Mucosa of descending colon (tissue), 3 donors: ENCODE results near the gene ZNF512. TPM values are rescaled to one million over a fixed set of nuclear protein-coding genes. Genes with fewer than 3 reads are reported as not detected.

Experiments used
- ATAC-seq: fragments of 200-7000 bp; cut with Tn5 transposase; one replicate; pipeline ENCODE4 v1.9.1; 2020; ENCODE audit warnings: mild to moderate bottlenecking, moderate library complexity
- DNase-seq, 3 donors: peaks; one replicate each; pipeline ENCODE4 v3.0.0-alpha.2; 2020
- H3K36me3 ChIP-seq: fragments of 200-600 bp; one replicate; pipeline ENCODE4 v1.8.0; 2021; ENCODE audit warnings: low read depth, mild to moderate bottlenecking
- H3K4me1 ChIP-seq: fragments of 200-600 bp; one replicate; pipeline ENCODE4 v1.8.0; 2021; ENCODE audit warnings: low read depth, mild to moderate bottlenecking
- H3K4me3 ChIP-seq: fragments of 200-600 bp; one replicate; pipeline ENCODE4 v1.8.0; 2021; ENCODE audit warnings: mild to moderate bottlenecking
- H3K9me3 ChIP-seq: fragments of 200-600 bp; one replicate; pipeline ENCODE4 v1.8.0; 2021; ENCODE audit warnings: mild to moderate bottlenecking
- intact Hi-C, 2 donors: fragments of 100-400 bp; cut with DNase I in 1 of 2; cut with micrococcal nuclease in 1 of 2; formaldehyde crosslinking; loops; one replicate each; pipeline versions ENCODE4 v1.11.0 to v1.11.1; 2022; cut with DNase I, micrococcal nuclease
- total RNA-seq, 3 donors: library from RNA; stranded (reverse); fragmentation: NEBNext Ultra II Directional in 2 of 3; extraction: Animal tissue kit (Norgen Biotek cat#: 25700) in 2 of 3; gene quantifications; one replicate each; pipeline versions ENCODE4 v1.2.1 to v1.2.4, GENCODE V29; 2021 to 2023
- TF ChIP-seq, protein P1 (sequence below): fragments of 200-600 bp; IDR thresholded peaks from one replicate; pipeline ENCODE4 v1.8.0; 2022; ENCODE audit warnings: antibody characterized with exemption, mild to moderate bottlenecking
- donor health status: DM: no; HTN: no; CAD: no; lungs with moderate emphysema.
- donor health status: DM: no; HTN: no; CAD: no.
- donor health status: DM: no; HTN: yes; CAD: no.

The ZNF512 gene
- total RNA-seq, 3 donors from 2014 or later = 14.4 to 37.8 (median 19.7) TPM

DNA sequence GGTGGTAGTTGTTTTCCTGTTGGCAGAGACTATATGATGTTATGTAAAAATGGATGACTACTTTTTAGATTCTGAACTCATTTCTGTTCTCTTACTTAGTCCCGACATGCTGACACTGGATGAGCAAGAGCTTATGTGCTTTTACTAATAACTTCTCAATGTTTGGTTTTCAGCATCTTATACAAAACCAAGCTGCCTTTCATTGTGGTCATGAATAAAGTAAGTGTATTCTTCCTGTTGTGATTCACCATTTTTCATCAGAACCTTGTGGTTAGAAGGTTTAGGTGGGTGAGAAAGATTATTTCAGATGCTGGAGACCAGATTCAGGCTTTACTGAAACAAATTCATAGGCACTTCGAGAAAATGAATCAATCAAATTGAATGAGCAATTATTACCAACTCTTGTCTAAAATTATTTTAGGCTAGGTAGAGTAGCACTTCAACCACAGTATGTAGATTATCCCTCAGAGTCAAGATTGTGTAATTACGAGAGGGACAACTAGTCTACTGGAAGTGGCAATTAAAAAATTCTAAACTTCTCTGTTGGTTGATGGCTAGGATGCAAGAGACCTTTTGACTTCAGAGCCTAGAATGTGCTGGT is 55.3 kb downstream of the ZNF512 start:
- TF ChIP-seq, protein P1, sequence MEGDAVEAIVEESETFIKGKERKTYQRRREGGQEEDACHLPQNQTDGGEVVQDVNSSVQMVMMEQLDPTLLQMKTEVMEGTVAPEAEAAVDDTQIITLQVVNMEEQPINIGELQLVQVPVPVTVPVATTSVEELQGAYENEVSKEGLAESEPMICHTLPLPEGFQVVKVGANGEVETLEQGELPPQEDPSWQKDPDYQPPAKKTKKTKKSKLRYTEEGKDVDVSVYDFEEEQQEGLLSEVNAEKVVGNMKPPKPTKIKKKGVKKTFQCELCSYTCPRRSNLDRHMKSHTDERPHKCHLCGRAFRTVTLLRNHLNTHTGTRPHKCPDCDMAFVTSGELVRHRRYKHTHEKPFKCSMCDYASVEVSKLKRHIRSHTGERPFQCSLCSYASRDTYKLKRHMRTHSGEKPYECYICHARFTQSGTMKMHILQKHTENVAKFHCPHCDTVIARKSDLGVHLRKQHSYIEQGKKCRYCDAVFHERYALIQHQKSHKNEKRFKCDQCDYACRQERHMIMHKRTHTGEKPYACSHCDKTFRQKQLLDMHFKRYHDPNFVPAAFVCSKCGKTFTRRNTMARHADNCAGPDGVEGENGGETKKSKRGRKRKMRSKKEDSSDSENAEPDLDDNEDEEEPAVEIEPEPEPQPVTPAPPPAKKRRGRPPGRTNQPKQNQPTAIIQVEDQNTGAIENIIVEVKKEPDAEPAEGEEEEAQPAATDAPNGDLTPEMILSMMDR = no peak
- DNase-seq (no peak), ATAC-seq (no peak)
- Histone ChIP-seq H3K4me1 (no peaks in the 10 kb centered on the region), H3K36me3 (no peaks in the 10 kb centered on the region), H3K4me3 (no peak overlapping the region), H3K9me3 (no peaks in the 10 kb centered on the region)
- intact Hi-C loops = no loop called here

DNA sequence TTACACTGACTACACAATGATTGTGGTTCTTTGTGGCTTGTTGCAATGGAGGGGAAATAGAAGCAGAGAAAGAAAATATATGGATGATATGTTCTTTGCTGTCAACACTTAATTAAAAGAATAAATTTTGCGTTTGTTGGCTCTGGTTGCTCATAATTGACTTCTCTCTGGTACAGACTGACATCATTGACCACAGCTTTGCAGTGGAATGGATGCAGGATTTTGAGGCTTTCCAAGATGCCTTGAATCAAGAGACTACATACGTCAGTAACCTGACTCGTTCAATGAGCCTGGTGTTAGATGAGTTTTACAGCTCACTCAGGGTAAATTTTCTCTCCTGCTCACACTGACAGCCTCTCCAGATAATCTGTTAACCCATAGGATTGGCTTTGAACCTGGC is 55.9 kb downstream of the ZNF512 start:
- TF ChIP-seq, protein P1 = no peak
- no peak for DNase-seq
- intact Hi-C loops = no loop called here
- no peak overlapping the region for H3K4me3 ChIP-seq
- no peaks in the 10 kb centered on the region for H3K4me1 ChIP-seq
- no peak for ATAC-seq
- no peaks in the 10 kb centered on the region for H3K9me3 ChIP-seq
- H3K36me3 ChIP-seq = no peaks in the 10 kb centered on the region

DNA sequence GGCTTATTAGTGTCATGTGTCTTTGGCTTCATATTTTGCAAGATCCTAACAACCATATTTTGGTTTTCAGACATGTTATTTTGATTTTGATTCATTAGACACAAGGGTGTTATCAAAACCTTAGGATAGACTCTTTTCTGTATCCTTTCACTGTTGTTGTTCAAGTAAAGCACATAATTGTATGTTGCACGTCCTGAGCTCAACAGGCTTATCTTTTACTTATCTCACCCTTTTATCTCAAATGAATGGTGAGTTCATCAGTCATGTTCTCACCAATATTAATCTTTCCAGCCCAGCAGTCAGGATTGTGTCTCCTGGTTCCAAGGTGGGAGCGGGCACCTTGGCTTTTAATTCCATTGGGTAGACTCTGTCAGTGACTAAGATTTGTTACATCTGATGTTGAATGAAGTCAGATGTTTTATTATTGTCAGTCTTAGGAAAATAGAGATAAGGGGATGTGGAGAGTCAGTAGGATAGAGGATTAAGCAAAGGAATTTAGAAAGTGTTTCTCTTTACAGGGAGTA is 57.9 kb downstream of the ZNF512 start:
- no peaks in the 10 kb centered on the region for H3K36me3 ChIP-seq
- intact Hi-C loops = no loop called here
- DNase-seq (no peak), ATAC-seq (no peak)
- no peaks in the 10 kb centered on the region for H3K9me3 ChIP-seq
- H3K4me3 ChIP-seq = no peak overlapping the region
- TF ChIP-seq, protein P1 = no peak
- no peaks in the 10 kb centered on the region for H3K4me1 ChIP-seq

DNA sequence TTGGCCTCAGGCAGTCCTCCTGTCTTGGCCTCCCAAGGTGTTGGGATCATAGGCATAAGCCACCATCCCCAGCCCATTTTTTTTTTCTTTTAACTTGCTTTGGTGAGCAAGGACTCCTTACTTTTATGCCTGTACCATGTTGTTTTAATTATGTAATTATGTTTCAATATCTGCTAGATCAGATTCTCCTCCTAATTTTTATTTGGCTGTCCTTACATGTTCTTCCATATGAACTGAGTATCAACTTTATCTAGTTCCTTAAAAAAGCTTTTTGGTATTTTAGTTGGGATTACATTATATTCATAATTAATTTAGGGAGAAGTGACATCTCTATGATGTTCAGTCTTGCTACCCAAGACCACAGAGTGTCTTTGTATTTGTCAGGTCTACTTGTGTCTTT is 62.4 kb downstream of the ZNF512 start:
- no peak for ATAC-seq
- no peaks in the 10 kb centered on the region for H3K36me3 ChIP-seq

DNA sequence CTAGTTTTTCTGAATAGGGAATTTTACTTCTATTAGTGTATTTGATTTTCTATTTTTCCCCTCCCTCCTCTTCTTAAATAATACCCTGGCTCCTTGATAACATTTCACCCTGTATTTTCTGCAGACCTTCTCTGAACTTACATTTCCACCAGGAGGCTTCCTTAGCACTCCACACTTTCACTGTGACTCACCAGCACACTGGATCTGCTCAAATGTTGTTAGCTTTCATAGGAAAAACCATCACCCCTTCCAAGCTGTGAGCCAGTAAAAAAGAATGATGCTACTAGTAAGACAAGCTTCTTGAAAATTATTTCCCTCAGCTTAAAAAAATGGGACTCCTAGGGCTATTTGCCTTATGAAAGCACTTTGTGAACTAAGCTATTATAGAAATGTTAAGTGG is 64.4 kb downstream of the ZNF512 start:
- DNase-seq = no peak
- no peaks in the 10 kb centered on the region for H3K36me3 ChIP-seq
- TF ChIP-seq, protein P1 = no peak
- H3K4me1 ChIP-seq = no peaks in the 10 kb centered on the region
- H3K9me3 ChIP-seq = no peaks in the 10 kb centered on the region
- no peak overlapping the region for H3K4me3 ChIP-seq
- intact Hi-C loops = no loop called here
- no peak for ATAC-seq

More for the DNA sequence above, 62.4 kb downstream of the ZNF512 start:
- Histone ChIP-seq H3K4me1 (no peaks in the 10 kb centered on the region), H3K4me3 (no peak overlapping the region), H3K9me3 (no peaks in the 10 kb centered on the region)
- DNase-seq = no peak
- TF ChIP-seq, protein P1 = no peak
- intact Hi-C loops = no loop called here

DNA sequence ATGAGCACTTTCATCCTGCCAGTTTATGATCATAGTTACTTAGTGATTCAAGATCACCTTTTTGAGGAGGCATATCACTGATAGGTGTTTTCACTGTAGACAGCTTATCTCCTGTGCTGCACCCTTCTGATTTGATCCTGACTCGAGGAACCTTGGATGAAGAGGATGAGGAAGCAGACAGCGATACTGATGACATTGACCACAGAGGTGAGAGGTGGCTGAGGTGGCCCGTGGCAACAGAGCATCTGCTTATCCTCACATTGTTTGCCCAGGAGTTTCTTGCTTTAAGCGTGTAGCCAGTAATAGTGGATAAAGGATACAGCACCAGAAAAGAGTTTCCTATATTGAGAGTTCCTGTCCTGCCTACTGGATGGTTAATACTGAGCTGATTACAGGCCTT is 64.9 kb downstream of the ZNF512 start:
- H3K4me1 ChIP-seq = no peaks in the 10 kb centered on the region
- no peaks in the 10 kb centered on the region for H3K36me3 ChIP-seq
- TF ChIP-seq, protein P1 = no peak
- intact Hi-C loops = no loop called here
- no peak for ATAC-seq
- H3K4me3 ChIP-seq = no peak overlapping the region
- no peaks in the 10 kb centered on the region for H3K9me3 ChIP-seq
- DNase-seq = no peak
